Activated naive CD8-positive, alpha-beta T cell treated with anti-CD3 and anti-CD28 coated beads for 36 hours (primary cell): ENCODE results near the gene PPARG. TPM values are rescaled to one million over a fixed set of nuclear protein-coding genes. Genes with fewer than 3 reads are reported as not detected.
"Not testable (repeated sequence)": the region's sequence is repeated elsewhere in the genome, so short reads cannot be mapped to it uniquely, and the experiment has no call there.

Experiments
- DNase-seq: peaks from one replicate; pipeline ENCODE4 v3.0.0; 2021
- H3K27ac Mint-ChIP-seq: one replicate; pipeline ENCODE4 v1.8.0; 2022; ENCODE audit warnings: mild to moderate bottlenecking, moderate library complexity, mixed read lengths
- H3K27me3 Mint-ChIP-seq: one replicate; pipeline ENCODE4 v1.8.0; 2022; ENCODE audit warnings: mild to moderate bottlenecking, mixed read lengths
- H3K36me3 Mint-ChIP-seq: one replicate; pipeline ENCODE4 v1.8.0; 2021; ENCODE audit warnings: mild to moderate bottlenecking, mixed read lengths
- H3K4me1 Mint-ChIP-seq: one replicate; pipeline ENCODE4 v1.8.0; 2021; ENCODE audit warnings: mixed read lengths
- H3K4me3 Mint-ChIP-seq: one replicate; pipeline ENCODE4 v1.8.0; 2022; ENCODE audit warnings: mild to moderate bottlenecking, moderate library complexity, mixed read lengths
- H3K9me3 Mint-ChIP-seq: one replicate; pipeline ENCODE4 v1.8.0; 2022; ENCODE audit warnings: mixed read lengths
- total RNA-seq, 2 experiments: library from RNA; stranded (reverse); gene quantifications; one replicate each; pipeline ENCODE4 v1.2.3, GENCODE V29; 2021

PPARG gene
- total RNA-seq, 2 experiments from 2014 or later, result 0.20 to 0.47 TPM

DNA sequence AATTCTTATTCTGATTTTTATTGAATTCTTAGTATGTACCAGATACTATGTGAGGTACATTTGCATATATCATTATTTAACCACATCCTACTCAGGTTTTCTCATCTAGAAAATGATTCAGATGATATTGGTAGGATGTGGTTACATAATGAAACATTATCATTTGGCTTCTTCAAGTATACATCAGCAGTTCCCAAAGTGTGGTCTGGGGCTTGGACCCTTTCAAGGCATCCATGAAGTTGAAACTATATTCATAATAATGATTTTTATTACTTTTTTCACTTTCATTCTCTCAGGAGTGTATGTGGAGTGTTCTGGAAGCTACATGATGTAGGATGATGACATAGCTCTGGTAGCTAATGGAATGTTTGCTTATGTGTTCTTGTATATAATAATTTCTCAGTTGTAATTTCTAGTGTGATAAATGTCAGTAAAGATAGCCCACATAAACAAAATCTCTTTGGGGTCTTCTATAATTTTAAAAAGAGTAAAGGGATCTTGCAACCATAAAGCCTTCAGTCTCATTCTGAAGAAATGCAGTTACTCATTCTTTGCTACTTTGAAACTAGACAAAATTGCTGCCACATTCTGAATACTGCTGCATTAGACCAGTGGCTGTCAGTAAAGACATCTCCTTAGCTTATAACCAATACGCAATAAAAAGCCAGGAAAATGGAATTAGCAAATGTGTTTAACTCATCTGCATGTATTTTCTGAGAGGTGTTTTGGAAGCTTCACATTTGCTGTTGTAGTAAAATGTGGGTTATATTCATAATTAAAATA lies 95.8 kb downstream of the PPARG start:
- no peak overlapping the region for H3K4me3 Mint-ChIP-seq
- H3K36me3 Mint-ChIP-seq, result no peaks in the 10 kb centered on the region
- peaks cover 18% of the 10 kb centered on the region for H3K4me1 Mint-ChIP-seq
- peaks cover 19% of the 10 kb centered on the region for H3K27me3 Mint-ChIP-seq
- peaks cover 6% of the 10 kb centered on the region for H3K9me3 Mint-ChIP-seq
- DNase-seq, result peak; percentile 6
- no peak overlapping the region for H3K27ac Mint-ChIP-seq

GRCh38 chr3:12386514-12387291 lies 97.8 kb downstream of the PPARG start:
- not testable (repeated sequence) for H3K9me3 Mint-ChIP-seq, H3K4me3 Mint-ChIP-seq, H3K36me3 Mint-ChIP-seq, DNase-seq, H3K27ac Mint-ChIP-seq, H3K4me1 Mint-ChIP-seq
- peaks cover 29% of the 10 kb centered on the region for H3K27me3 Mint-ChIP-seq

DNA sequence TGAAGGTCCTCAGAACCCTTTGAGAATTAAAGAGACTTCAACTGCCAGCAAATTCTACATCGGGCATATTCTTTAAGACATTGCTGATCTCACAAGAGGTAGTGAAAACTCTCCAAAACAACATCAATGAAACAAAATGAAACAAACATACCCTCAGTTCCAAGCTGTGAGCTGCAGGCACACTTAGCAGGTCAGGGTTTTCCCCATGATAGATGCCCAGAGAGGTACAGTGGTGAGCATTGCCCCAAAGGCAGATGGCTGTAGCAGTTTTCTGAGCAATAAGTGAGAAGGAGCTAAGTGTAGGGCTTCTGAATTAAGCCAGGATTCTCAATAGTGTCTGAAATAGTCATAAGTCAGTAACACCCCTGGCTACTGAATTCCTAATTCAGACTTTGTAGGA lies 99.3 kb downstream of the PPARG start:
- H3K9me3 Mint-ChIP-seq, result peaks cover 6% of the 10 kb centered on the region
- H3K4me1 Mint-ChIP-seq, result peaks cover 8% of the 10 kb centered on the region
- DNase-seq, result no peak
- no peak overlapping the region for H3K27ac Mint-ChIP-seq
- no peak overlapping the region for H3K4me3 Mint-ChIP-seq
- H3K36me3 Mint-ChIP-seq, result no peaks in the 10 kb centered on the region
- peaks cover 38% of the 10 kb centered on the region for H3K27me3 Mint-ChIP-seq

GRCh38 chr3:12392101-12392878 lies 103.4 kb downstream of the PPARG start:
- Mint-ChIP-seq H3K9me3 (peaks cover 2% of the 10 kb centered on the region), H3K4me1 (peaks cover 17% of the 10 kb centered on the region), H3K36me3 (no peaks in the 10 kb centered on the region), H3K27me3 (peaks cover 36% of the 10 kb centered on the region), H3K27ac (no peak overlapping the region), H3K4me3 (no peak overlapping the region)
- DNase-seq, result no peak

DNA sequence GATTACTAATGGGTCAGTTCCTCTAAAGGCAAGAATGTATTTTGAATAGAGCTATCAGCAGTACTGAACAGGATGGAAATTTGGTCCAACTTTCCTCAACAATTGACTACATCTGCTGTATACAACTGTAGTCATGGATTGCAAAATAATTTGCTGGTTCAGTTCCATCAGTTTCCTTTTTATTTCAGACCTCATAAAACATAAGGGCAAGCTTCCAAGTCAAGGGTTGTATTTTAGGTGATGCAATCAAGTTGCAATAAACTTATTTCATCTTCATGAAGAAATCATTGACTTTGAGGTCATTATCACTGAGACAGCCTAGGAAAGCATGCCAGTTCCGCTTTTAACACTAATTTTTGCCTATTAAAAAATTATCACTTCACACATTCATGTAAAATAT lies 105.0 kb downstream of the PPARG start:
- peaks cover 34% of the 10 kb centered on the region for H3K27me3 Mint-ChIP-seq
- H3K9me3 Mint-ChIP-seq, result peaks cover 1% of the 10 kb centered on the region
- H3K4me3 Mint-ChIP-seq, result no peak overlapping the region
- H3K4me1 Mint-ChIP-seq, result peaks cover 13% of the 10 kb centered on the region
- no peak overlapping the region for H3K27ac Mint-ChIP-seq
- DNase-seq, result no peak
- H3K36me3 Mint-ChIP-seq, result no peaks in the 10 kb centered on the region

- DNase-seq, result no peak
- Mint-ChIP-seq H3K27ac (no peak overlapping the region), H3K4me3 (no peak overlapping the region), H3K9me3 (no peaks in the 10 kb centered on the region), H3K4me1 (peaks cover 13% of the 10 kb centered on the region), H3K27me3 (peaks cover 29% of the 10 kb centered on the region), H3K36me3 (no peaks in the 10 kb centered on the region)
These were observed 105.8 kb downstream of the PPARG start for GRCh38 chr3:12394569-12395271.

- Mint-ChIP-seq H3K27ac (no peak overlapping the region), H3K4me1 (peaks cover 16% of the 10 kb centered on the region), H3K27me3 (peaks cover 28% of the 10 kb centered on the region), H3K36me3 (no peaks in the 10 kb centered on the region), H3K9me3 (no peaks in the 10 kb centered on the region), H3K4me3 (no peak overlapping the region)
- DNase-seq, result peak; percentile 3
These were observed 106.6 kb downstream of the PPARG start for GRCh38 chr3:12395349-12396012.

DNA sequence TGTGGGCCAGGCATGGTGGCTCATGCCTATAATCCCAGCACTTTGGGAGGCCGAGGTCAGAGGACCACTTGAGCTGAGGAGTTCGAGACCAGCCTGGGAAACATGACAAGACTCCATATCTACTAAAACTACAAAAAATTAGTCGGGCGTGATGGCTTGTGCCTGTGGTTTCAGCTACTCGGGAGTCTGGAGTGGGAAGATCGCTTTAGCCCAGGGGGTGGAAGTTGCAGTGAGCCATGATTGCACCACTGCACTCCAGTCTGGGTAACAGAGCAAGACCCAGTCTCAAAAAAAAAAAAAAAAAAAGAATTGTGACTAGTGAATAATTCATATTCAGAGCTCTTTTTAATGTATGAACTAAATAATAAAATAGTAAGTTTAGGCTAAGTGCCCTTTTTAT lies 107.6 kb downstream of the PPARG start:
- no peak for DNase-seq
- no peak overlapping the region for H3K27ac Mint-ChIP-seq
- H3K27me3 Mint-ChIP-seq, result peaks cover 21% of the 10 kb centered on the region
- peaks cover 23% of the 10 kb centered on the region for H3K4me1 Mint-ChIP-seq
- H3K9me3 Mint-ChIP-seq, result no peaks in the 10 kb centered on the region
- H3K36me3 Mint-ChIP-seq, result no peaks in the 10 kb centered on the region
- H3K4me3 Mint-ChIP-seq, result no peak overlapping the region

- no peak overlapping the region for H3K27ac Mint-ChIP-seq
- DNase-seq, result no peak
- no peaks in the 10 kb centered on the region for H3K9me3 Mint-ChIP-seq
- no peak overlapping the region for H3K4me3 Mint-ChIP-seq
- peaks cover 6% of the 10 kb centered on the region for H3K27me3 Mint-ChIP-seq
- H3K4me1 Mint-ChIP-seq, result peaks cover 21% of the 10 kb centered on the region
- no peaks in the 10 kb centered on the region for H3K36me3 Mint-ChIP-seq
These were observed 110.4 kb downstream of the PPARG start for GRCh38 chr3:12399226-12399625.

GRCh38 chr3:12400616-12401194 lies 111.8 kb downstream of the PPARG start:
- H3K4me1 Mint-ChIP-seq, result peaks cover 11% of the 10 kb centered on the region
- no peaks in the 10 kb centered on the region for H3K36me3 Mint-ChIP-seq
- peaks cover 6% of the 10 kb centered on the region for H3K27me3 Mint-ChIP-seq
- H3K27ac Mint-ChIP-seq, result no peak overlapping the region
- no peak overlapping the region for H3K4me3 Mint-ChIP-seq
- H3K9me3 Mint-ChIP-seq, result no peaks in the 10 kb centered on the region
- no peak for DNase-seq

GRCh38 chr3:12401208-12401607 lies 112.3 kb downstream of the PPARG start:
- peaks cover 6% of the 10 kb centered on the region for H3K27me3 Mint-ChIP-seq
- DNase-seq, result no peak
- H3K9me3 Mint-ChIP-seq, result no peaks in the 10 kb centered on the region
- H3K4me3 Mint-ChIP-seq, result no peak overlapping the region
- H3K27ac Mint-ChIP-seq, result no peak overlapping the region
- no peaks in the 10 kb centered on the region for H3K36me3 Mint-ChIP-seq
- peaks cover 10% of the 10 kb centered on the region for H3K4me1 Mint-ChIP-seq

- Mint-ChIP-seq H3K27me3 (no peaks in the 10 kb centered on the region), H3K27ac (no peak overlapping the region), H3K9me3 (no peaks in the 10 kb centered on the region), H3K36me3 (no peaks in the 10 kb centered on the region), H3K4me3 (no peak overlapping the region), H3K4me1 (peaks cover 6% of the 10 kb centered on the region)
- DNase-seq, result no peak
These were observed 116.8 kb downstream of the PPARG start for GRCh38 chr3:12405432-12406272.

- Mint-ChIP-seq H3K27me3 (no peaks in the 10 kb centered on the region), H3K4me1 (no peaks in the 10 kb centered on the region), H3K36me3 (no peaks in the 10 kb centered on the region), H3K9me3 (no peaks in the 10 kb centered on the region), H3K27ac (no peak overlapping the region), H3K4me3 (no peak overlapping the region)
- no peak for DNase-seq
These were observed 120.3 kb downstream of the PPARG start for GRCh38 chr3:12408984-12409683.
